Measurements from ENCODE around the gene MCAT.
"Not testable (repeated sequence)": the region's sequence is repeated elsewhere in the genome, so short reads cannot be mapped to it uniquely, and the experiment has no call there.

MCAT gene

GRCh38 chr22:43154887-43155536, 11.8 kb upstream of the MCAT start:
- no peaks in the 10 kb centered on the region for H3K9me3 ChIP-seq (ENCODE audit: control insufficient read depth in 5 of 5, low read length in 5 of 5)
- H3K27ac ChIP-seq (ENCODE audit: low read depth, low read length), result peak overlapping the region; percentile 84
- H3K36me3 ChIP-seq (ENCODE audit: control insufficient read depth in 5 of 5, insufficient read depth in 5 of 5, low read length in 5 of 5), result peaks cover 0 to 12% (median 0%) of the 10 kb centered on the region in 5 donors
- H3K4me1 ChIP-seq (ENCODE audit: control insufficient read depth in 5 of 5, insufficient read depth in 5 of 5, low read length in 5 of 5), result peaks cover 2 to 84% (median 62%) of the 10 kb centered on the region in 5 donors
- no peaks in the 10 kb centered on the region for H3K27me3 ChIP-seq (ENCODE audit: control insufficient read depth in 5 of 5, insufficient read depth in 4 of 5, low read length in 5 of 5)
- H3K4me3 ChIP-seq (ENCODE audit: low read depth in 1 of 5, low read length in 5 of 5), result no peak overlapping the region
- H3K9ac ChIP-seq (ENCODE audit: low read length in 5 of 5), result peak overlapping the region in 1 of 5 donors; percentile 36

GRCh38 chr22:43153899-43154298, 10.7 kb upstream of the MCAT start:
- Histone ChIP-seq H3K27ac (ENCODE audit: low read depth, low read length) (peak overlapping the region; percentile 84), H3K4me1 (ENCODE audit: control insufficient read depth in 5 of 5, insufficient read depth in 5 of 5, low read length in 5 of 5) (peaks cover 2 to 73% (median 51%) of the 10 kb centered on the region in 5 donors), H3K9me3 (ENCODE audit: control insufficient read depth in 5 of 5, low read length in 5 of 5) (no peaks in the 10 kb centered on the region), H3K36me3 (ENCODE audit: control insufficient read depth in 5 of 5, insufficient read depth in 5 of 5, low read length in 5 of 5) (peaks cover 0 to 2% (median 0%) of the 10 kb centered on the region in 5 donors), H3K27me3 (ENCODE audit: control insufficient read depth in 5 of 5, insufficient read depth in 4 of 5, low read length in 5 of 5) (no peaks in the 10 kb centered on the region), H3K9ac (ENCODE audit: low read length in 5 of 5) (peak overlapping the region in 3 of 5 donors; percentile 41 to 55 (median 48)), H3K4me3 (ENCODE audit: low read depth in 1 of 5, low read length in 5 of 5) (peak overlapping the region in 1 of 5 donors; percentile 22)

GRCh38 chr22:43152357-43153071, 9.3 kb upstream of the MCAT start:
- Histone ChIP-seq H3K27me3 (ENCODE audit: control insufficient read depth in 5 of 5, insufficient read depth in 4 of 5, low read length in 5 of 5) (no peaks in the 10 kb centered on the region), H3K36me3 (ENCODE audit: control insufficient read depth in 5 of 5, insufficient read depth in 5 of 5, low read length in 5 of 5) (peaks cover 0 to 2% (median 0%) of the 10 kb centered on the region in 5 donors), H3K27ac (ENCODE audit: low read depth, low read length) (peak overlapping the region; percentile 93), H3K9me3 (ENCODE audit: control insufficient read depth in 5 of 5, low read length in 5 of 5) (no peaks in the 10 kb centered on the region), H3K4me1 (ENCODE audit: control insufficient read depth in 5 of 5, insufficient read depth in 5 of 5, low read length in 5 of 5) (peaks cover 0 to 62% (median 43%) of the 10 kb centered on the region in 5 donors), H3K9ac (ENCODE audit: low read length in 5 of 5) (peak overlapping the region; percentile 32 to 94 (median 67)), H3K4me3 (ENCODE audit: low read depth in 1 of 5, low read length in 5 of 5) (peak overlapping the region; percentile 65 to 80 (median 73))

- no peaks in the 10 kb centered on the region for H3K9me3 ChIP-seq (ENCODE audit: control insufficient read depth in 5 of 5, low read length in 5 of 5)
Measured at GRCh38 chr22:43152003-43152356, 8.8 kb upstream of the MCAT start.

GRCh38 chr22:43151251-43152002, 8.2 kb upstream of the MCAT start, which contains the start of gene TSPO:
Gene TSPO (plus strand): TSS chr22:43151559. CDS start chr22:43159239, 7,680 bp downstream.
- Histone ChIP-seq H3K36me3 (ENCODE audit: control insufficient read depth in 5 of 5, insufficient read depth in 5 of 5, low read length in 5 of 5) (peaks cover 0 to 2% (median 0%) of the 10 kb centered on the region in 5 donors), H3K9me3 (ENCODE audit: control insufficient read depth in 5 of 5, low read length in 5 of 5) (no peaks in the 10 kb centered on the region), H3K27ac (ENCODE audit: low read depth, low read length) (peak within 1 kb of the TSS; percentile 93), H3K4me1 (ENCODE audit: control insufficient read depth in 5 of 5, insufficient read depth in 5 of 5, low read length in 5 of 5) (peaks cover 0 to 53% (median 43%) of the 10 kb centered on the region in 5 donors), H3K27me3 (ENCODE audit: control insufficient read depth in 5 of 5, insufficient read depth in 4 of 5, low read length in 5 of 5) (no peaks in the 10 kb centered on the region), H3K4me3 (ENCODE audit: low read depth in 1 of 5, low read length in 5 of 5) (peak within 1 kb of the TSS; percentile 67 to 80 (median 71)), H3K9ac (ENCODE audit: low read length in 5 of 5) (peak within 1 kb of the TSS; percentile 56 to 94 (median 67))

More at GRCh38 chr22:43152003-43152356, 8.8 kb upstream of the MCAT start:
- Histone ChIP-seq H3K4me3 (ENCODE audit: low read depth in 1 of 5, low read length in 5 of 5) (peak overlapping the region; percentile 65 to 80 (median 68)), H3K4me1 (ENCODE audit: control insufficient read depth in 5 of 5, insufficient read depth in 5 of 5, low read length in 5 of 5) (peaks cover 0 to 58% (median 43%) of the 10 kb centered on the region in 5 donors), H3K36me3 (ENCODE audit: control insufficient read depth in 5 of 5, insufficient read depth in 5 of 5, low read length in 5 of 5) (peaks cover 0 to 2% (median 0%) of the 10 kb centered on the region in 5 donors), H3K9ac (ENCODE audit: low read length in 5 of 5) (peak overlapping the region; percentile 32 to 94 (median 67)), H3K27ac (ENCODE audit: low read depth, low read length) (peak overlapping the region; percentile 93), H3K27me3 (ENCODE audit: control insufficient read depth in 5 of 5, insufficient read depth in 4 of 5, low read length in 5 of 5) (no peaks in the 10 kb centered on the region)

GRCh38 chr22:43150731-43151206, 7.6 kb upstream of the MCAT start:
- Histone ChIP-seq H3K4me3 (ENCODE audit: low read depth in 1 of 5, low read length in 5 of 5) (peak overlapping the region; percentile 44 to 80 (median 71)), H3K9ac (ENCODE audit: low read length in 5 of 5) (peak overlapping the region in 4 of 5 donors; percentile 13 to 66 (median 58)), H3K4me1 (ENCODE audit: control insufficient read depth in 5 of 5, insufficient read depth in 5 of 5, low read length in 5 of 5) (peaks cover 0 to 49% (median 41%) of the 10 kb centered on the region in 5 donors)

GRCh38 chr22:43148581-43148980, 5.4 kb upstream of the MCAT start:
- Histone ChIP-seq H3K4me1 (ENCODE audit: control insufficient read depth in 5 of 5, insufficient read depth in 5 of 5, low read length in 5 of 5) (peaks cover 0 to 34% (median 28%) of the 10 kb centered on the region in 5 donors), H3K4me3 (ENCODE audit: low read depth in 1 of 5, low read length in 5 of 5) (no peak overlapping the region), H3K36me3 (ENCODE audit: control insufficient read depth in 5 of 5, insufficient read depth in 5 of 5, low read length in 5 of 5) (no peaks in the 10 kb centered on the region), H3K9ac (ENCODE audit: low read length in 5 of 5) (no peak overlapping the region), H3K27me3 (ENCODE audit: control insufficient read depth in 5 of 5, insufficient read depth in 4 of 5, low read length in 5 of 5) (no peaks in the 10 kb centered on the region), H3K9me3 (ENCODE audit: control insufficient read depth in 5 of 5, low read length in 5 of 5) (no peaks in the 10 kb centered on the region), H3K27ac (ENCODE audit: low read depth, low read length) (no peak overlapping the region)

More at GRCh38 chr22:43150731-43151206, 7.6 kb upstream of the MCAT start:
- H3K36me3 ChIP-seq (ENCODE audit: control insufficient read depth in 5 of 5, insufficient read depth in 5 of 5, low read length in 5 of 5), result peaks cover 0 to 2% (median 0%) of the 10 kb centered on the region in 5 donors
- peak overlapping the region; percentile 93 for H3K27ac ChIP-seq (ENCODE audit: low read depth, low read length)
- H3K9me3 ChIP-seq (ENCODE audit: control insufficient read depth in 5 of 5, low read length in 5 of 5), result no peaks in the 10 kb centered on the region
- no peaks in the 10 kb centered on the region for H3K27me3 ChIP-seq (ENCODE audit: control insufficient read depth in 5 of 5, insufficient read depth in 4 of 5, low read length in 5 of 5)

GRCh38 chr22:43147821-43148220, 4.6 kb upstream of the MCAT start:
- Histone ChIP-seq H3K27me3 (ENCODE audit: control insufficient read depth in 5 of 5, insufficient read depth in 4 of 5, low read length in 5 of 5) (no peaks in the 10 kb centered on the region), H3K36me3 (ENCODE audit: control insufficient read depth in 5 of 5, insufficient read depth in 5 of 5, low read length in 5 of 5) (no peaks in the 10 kb centered on the region), H3K27ac (ENCODE audit: low read depth, low read length) (no peak overlapping the region), H3K4me3 (ENCODE audit: low read depth in 1 of 5, low read length in 5 of 5) (no peak overlapping the region), H3K9ac (ENCODE audit: low read length in 5 of 5) (no peak overlapping the region), H3K4me1 (ENCODE audit: control insufficient read depth in 5 of 5, insufficient read depth in 5 of 5, low read length in 5 of 5) (peaks cover 0 to 37% (median 29%) of the 10 kb centered on the region in 5 donors), H3K9me3 (ENCODE audit: control insufficient read depth in 5 of 5, low read length in 5 of 5) (no peaks in the 10 kb centered on the region)

GRCh38 chr22:43146332-43146731, 3.1 kb upstream of the MCAT start:
- H3K9ac ChIP-seq (ENCODE audit: low read length in 5 of 5); H3K36me3 ChIP-seq (ENCODE audit: control insufficient read depth in 5 of 5, insufficient read depth in 5 of 5, low read length in 5 of 5); H3K9me3 ChIP-seq (ENCODE audit: control insufficient read depth in 5 of 5, low read length in 5 of 5); H3K4me3 ChIP-seq (ENCODE audit: low read depth in 1 of 5, low read length in 5 of 5); H3K27me3 ChIP-seq (ENCODE audit: control insufficient read depth in 5 of 5, insufficient read depth in 4 of 5, low read length in 5 of 5); H3K27ac ChIP-seq (ENCODE audit: low read depth, low read length): not testable (repeated sequence)
- H3K4me1 ChIP-seq (ENCODE audit: control insufficient read depth in 5 of 5, insufficient read depth in 5 of 5, low read length in 5 of 5), result peaks cover 3 to 33% (median 32%) of the 10 kb centered on the region in 5 donors
